Spleen (tissue), 7 donors: ENCODE data around the gene SH3RF1.

Experiments
- CTCF ChIP-seq, 11 experiments: fragments of 200-600 bp in 7 of 11; fragments of 450-650 bp in 4 of 11; sonication (generic) in 4 of 11; IDR thresholded peaks in 8 of 11; conservative IDR thresholded peaks in 3 of 11; 1 replicate in 7 of 11; 2 replicates in 4 of 11; pipeline versions ENCODE4 v1.4.0 to v1.8.0; 2016 to 2021; ENCODE audit warnings: antibody characterized with exemption in 11 of 11, inconsistent platforms in 4 of 11, mild to moderate bottlenecking in 1 of 11
- POLR2A ChIP-seq, 3 donors: fragments of 450-650 bp; IDR thresholded peaks; one replicate each; pipeline ENCODE4 v1.5.1; 2017; ENCODE audit warnings: antibody characterized with exemption in 3 of 3, mild to moderate bottlenecking in 1 of 3
- POLR2AphosphoS5 ChIP-seq, 3 donors: sonication (generic); formaldehyde crosslinking; IDR thresholded peaks; one replicate each; pipeline ENCODE4 v1.5.1; 2017; ENCODE audit warnings: antibody characterized with exemption in 3 of 3
- donor health status: DM: no; HTN: no; CAD: no; lungs with moderate emphysema.
- donor health status: DM: no; HTN: no; CAD: no.
- donor health status: DM: no; HTN: no; CAD: no.

DNA sequence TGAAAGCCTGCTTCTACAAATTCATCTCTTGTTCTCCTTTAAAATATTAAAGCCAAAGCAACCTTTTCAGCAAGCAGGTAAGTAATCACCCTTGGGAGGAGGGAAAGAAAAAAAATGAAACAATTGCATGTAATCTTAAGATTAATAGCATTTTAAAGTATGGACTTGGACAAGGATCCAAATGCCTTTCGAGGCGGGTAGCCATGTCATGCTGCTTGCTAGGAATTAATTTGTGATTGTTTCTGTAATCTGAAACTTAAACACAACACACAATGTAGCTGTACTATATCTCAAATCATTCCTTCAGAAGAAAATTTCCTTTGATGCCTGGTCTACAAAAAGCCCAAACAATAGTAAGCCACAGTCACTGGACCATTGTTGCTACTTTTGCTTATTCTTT, 148.3 kb downstream of the SH3RF1 start:
- TF ChIP-seq CTCF (IDR thresholded peaks at IDR 0.05 in 8 of 11, conservative IDR thresholded peaks at IDR 0.05 in 3 of 11) (no peak), POLR2A (IDR thresholded peaks at IDR 0.05) (no peak), POLR2AphosphoS5 (IDR thresholded peaks at IDR 0.05) (no peak)
